ENCODE data around the gene CAND1. TPM values are rescaled to one million over a fixed set of nuclear protein-coding genes. Genes with fewer than 3 reads are reported as not detected.

Gene CAND1
- total and polyA plus RNA-seq, 9 of the 15 experiments (the other 6 are each of a cell fraction or from before 2014, with no cell fraction given) = 24.0 to 167 (median 77.5) TPM

- TF ChIP-seq SMARCA5 (IDR thresholded peaks at IDR 0.05) = no peak
- TF ChIP-seq TBP (optimal IDR thresholded peaks at IDR 0.05; ENCODE audit: low read depth, low read length) = no peak
- TF ChIP-seq SLC30A9 (CRISPR knock-in tag; IDR thresholded peaks at IDR 0.05) = no peak
- TF ChIP-seq NEUROD1 (IDR thresholded peaks at IDR 0.05; ENCODE audit: borderline replicate concordance, low read depth, low read length, partially characterized antibody) = no peak
- no peak for TF ChIP-seq MYBL2 (IDR thresholded peaks at IDR 0.05; ENCODE audit: low read depth)
- TF ChIP-seq MYBL2 (CRISPR knock-in tag; IDR thresholded peaks at IDR 0.05; ENCODE audit: borderline replicate concordance) = 0 out of 2 replicates have a peak, but pooled peaks have one; percentile 30
- TF ChIP-seq THRAP3 (IDR thresholded peaks at IDR 0.05; ENCODE audit: borderline replicate concordance) = no peak
- no peak for TF ChIP-seq MTF1 (CRISPR knock-in tag; IDR thresholded peaks at IDR 0.05; ENCODE audit: borderline replicate concordance)
- no peak for TF ChIP-seq SNAPC5 (CRISPR knock-in tag; IDR thresholded peaks at IDR 0.05)
- no peak for TF ChIP-seq SAP30 (IDR thresholded peaks at IDR 0.05; ENCODE audit: borderline replicate concordance, insufficient read depth, low read depth, low read length, poor library complexity, severe bottlenecking)
- TF ChIP-seq KDM1A (IDR thresholded peaks at IDR 0.05) = no peak
- no peak for TF ChIP-seq MCM5 (IDR thresholded peaks at IDR 0.05; ENCODE audit: low read depth)
- no peak for TF ChIP-seq ZNF551 (CRISPR knock-in tag; IDR thresholded peaks at IDR 0.05)
- no peak for TF ChIP-seq ZBTB9 (CRISPR knock-in tag; IDR thresholded peaks at IDR 0.05)
- TF ChIP-seq NFXL1 (CRISPR knock-in tag; IDR thresholded peaks at IDR 0.05) = no peak
- TF ChIP-seq CHD4 (IDR thresholded peaks at IDR 0.05; ENCODE audit: insufficient read depth, insufficient replicate concordance, low read depth, low read length, poor library complexity, severe bottlenecking) = no peak
- TF ChIP-seq PBX2 (CRISPR knock-in tag; IDR thresholded peaks at IDR 0.05; ENCODE audit: low read depth) = no peak
- no peak for TF ChIP-seq PBX2 (tag; conservative IDR thresholded peaks at IDR 0.05; ENCODE audit: low read depth)
- no peak for TF ChIP-seq E2F5 (CRISPR knock-in tag; IDR thresholded peaks at IDR 0.05)
- TF ChIP-seq PHF8 (IDR thresholded peaks at IDR 0.05; ENCODE audit: borderline replicate concordance, low read length) = peak; percentile 49; the same call in 1 of the 2 replicates
- peak; percentile 52; the same call in 1 of the 2 replicates for TF ChIP-seq ZZZ3 (IDR thresholded peaks at IDR 0.05)
Measured at GRCh38 chr12:67269633-67270573, 745 bp downstream of the CAND1 start (continued).

Data from K562 (cell line).